ENCODE measurements around the gene SARS2.

Gene SARS2

GRCh38 chr19:38958301-38958700, 27.7 kb upstream of the SARS2 start:
- DNase-seq (ENCODE audit: low read depth): no peak
- no peak for TF ChIP-seq CTCF (conservative IDR thresholded peaks at IDR 0.05; ENCODE audit: control insufficient read depth, insufficient read depth, low read depth, low read length)
- no peak overlapping the region for H3K4me3 ChIP-seq (ENCODE audit: control insufficient read depth, low read depth, low read length)

- no peak for TF ChIP-seq CTCF (conservative IDR thresholded peaks at IDR 0.05; ENCODE audit: control insufficient read depth, insufficient read depth, low read depth, low read length)
- H3K4me3 ChIP-seq (ENCODE audit: control insufficient read depth, low read depth, low read length): no peak overlapping the region
- no peak for DNase-seq (ENCODE audit: low read depth)
Measured at GRCh38 chr19:38956264-38956663, 25.7 kb upstream of the SARS2 start.

- TF ChIP-seq CTCF (conservative IDR thresholded peaks at IDR 0.05; ENCODE audit: control insufficient read depth, insufficient read depth, low read depth, low read length): no peak
- H3K4me3 ChIP-seq (ENCODE audit: control insufficient read depth, low read depth, low read length): no peak overlapping the region
- DNase-seq (ENCODE audit: low read depth): no peak
Measured at GRCh38 chr19:38953677-38954076, 23.1 kb upstream of the SARS2 start.

- no peak overlapping the region for H3K4me3 ChIP-seq (ENCODE audit: control insufficient read depth, low read depth, low read length)
- no peak for TF ChIP-seq CTCF (conservative IDR thresholded peaks at IDR 0.05; ENCODE audit: control insufficient read depth, insufficient read depth, low read depth, low read length)
- no peak for DNase-seq (ENCODE audit: low read depth)
Measured at GRCh38 chr19:38952395-38953165, 22.0 kb upstream of the SARS2 start.

- no peak overlapping the region for H3K4me3 ChIP-seq (ENCODE audit: control insufficient read depth, low read depth, low read length)
- TF ChIP-seq CTCF (conservative IDR thresholded peaks at IDR 0.05; ENCODE audit: control insufficient read depth, insufficient read depth, low read depth, low read length): no peak
- DNase-seq (ENCODE audit: low read depth): no peak
Measured at GRCh38 chr19:38951187-38951586, 20.6 kb upstream of the SARS2 start.

GRCh38 chr19:38949580-38950367, 19.2 kb upstream of the SARS2 start:
- H3K4me3 ChIP-seq (ENCODE audit: control insufficient read depth, low read depth, low read length): peak overlapping the region; percentile 16
- DNase-seq (ENCODE audit: low read depth): peak; percentile 78

More at GRCh38 chr19:38949580-38950367, 19.2 kb upstream of the SARS2 start:
- no peak for TF ChIP-seq CTCF (conservative IDR thresholded peaks at IDR 0.05; ENCODE audit: control insufficient read depth, insufficient read depth, low read depth, low read length)
